ENCODE data around the gene GLRB. TPM values are rescaled to one million over a fixed set of nuclear protein-coding genes. Genes with fewer than 3 reads are reported as not detected.

GLRB gene
- total RNA-seq, 6 experiments from 2014 or later, result 0.12 to 1.7 (median 0.36) TPM

GRCh38 chr4:157195374-157195773 is 119.4 kb downstream of the GLRB start:
- Histone ChIP-seq H3K27me3 (no peaks in the 10 kb centered on the region), H3K36me3 (no peaks in the 10 kb centered on the region), H3K27ac (no peak overlapping the region), H3K4me3 (no peak overlapping the region), H3K4me1 (no peaks in the 10 kb centered on the region), H3K9me3 (no peaks in the 10 kb centered on the region)
- ATAC-seq (no peak), DNase-seq (no peak)
- WGBS (ENCODE audit: insufficient coverage, low coverage, low lambda C conversion rate, missing lambda C conversion rate), result 81% methylated on average over 2 of the region's 2 CpGs
- TF ChIP-seq CTCF (IDR thresholded peaks at IDR 0.05) (no peak), POLR2A (IDR thresholded peaks at IDR 0.05) (no peak)
- intact Hi-C loops (cut with DNase I), result no loop called here

GRCh38 chr4:157196046-157196445 is 120.1 kb downstream of the GLRB start:
- no peak overlapping the region for H3K4me3 ChIP-seq
- TF ChIP-seq CTCF (IDR thresholded peaks at IDR 0.05) (no peak), POLR2A (IDR thresholded peaks at IDR 0.05) (no peak)
- WGBS (ENCODE audit: insufficient coverage, low coverage, low lambda C conversion rate, missing lambda C conversion rate), result 63% methylated on average over 1 of the region's 1 CpG
- H3K27me3 ChIP-seq, result no peaks in the 10 kb centered on the region
- intact Hi-C loops (cut with DNase I), result no loop called here
- H3K27ac ChIP-seq, result no peak overlapping the region
- H3K9me3 ChIP-seq, result no peaks in the 10 kb centered on the region
- DNase-seq (no peak), ATAC-seq (no peak)
- no peaks in the 10 kb centered on the region for H3K4me1 ChIP-seq
- H3K36me3 ChIP-seq, result no peaks in the 10 kb centered on the region

- peak in 1 of 3 donors; percentile 39 for DNase-seq
- Histone ChIP-seq H3K27me3 (no peaks in the 10 kb centered on the region), H3K4me1 (no peaks in the 10 kb centered on the region), H3K4me3 (no peak overlapping the region), H3K9me3 (no peaks in the 10 kb centered on the region), H3K27ac (no peak overlapping the region), H3K36me3 (no peaks in the 10 kb centered on the region)
- ATAC-seq, result peak in 1 of 4 donors; percentile 42
- WGBS (ENCODE audit: insufficient coverage, low coverage, low lambda C conversion rate, missing lambda C conversion rate), result 79% methylated on average over 8 of the region's 17 CpGs
- no peak for TF ChIP-seq POLR2A (IDR thresholded peaks at IDR 0.05)
- peak in 3 of 4 donors; percentile 25 to 46 (median 40) for TF ChIP-seq CTCF (IDR thresholded peaks at IDR 0.05)
- intact Hi-C loops (cut with DNase I), result no loop called here
These were observed 128.8 kb downstream of the GLRB start for GRCh38 chr4:157204634-157205244.

- ATAC-seq (peak in 1 of 4 donors; percentile 37), DNase-seq (no peak)
- WGBS (ENCODE audit: insufficient coverage, low coverage, low lambda C conversion rate, missing lambda C conversion rate), result 11% methylated on average over 3 of the region's 3 CpGs
- Histone ChIP-seq H3K4me1 (peaks cover 0 to 4% (median 0%) of the 10 kb centered on the region in 4 donors), H3K4me3 (no peak overlapping the region), H3K27ac (no peak overlapping the region), H3K9me3 (no peaks in the 10 kb centered on the region), H3K27me3 (peaks cover 0 to 27% of the 10 kb centered on the region in 2 donors), H3K36me3 (no peaks in the 10 kb centered on the region)
- intact Hi-C loops (cut with DNase I), result no loop called here
- TF ChIP-seq POLR2A (IDR thresholded peaks at IDR 0.05) (no peak), CTCF (IDR thresholded peaks at IDR 0.05) (peak; percentile 32 to 61 (median 52))
These were observed 141.8 kb downstream of the GLRB start for GRCh38 chr4:157217708-157218107.
